Measurements from ENCODE around the gene CDPF1. TPM values are rescaled to one million over a fixed set of nuclear protein-coding genes. Genes with fewer than 3 reads are reported as not detected.
A peak's percentile ranks its signal among the peaks of the same experiment; 100 is the strongest.

The CDPF1 gene
- total RNA-seq, 1 donor from 2014 or later, result 5.7 TPM

GRCh38 chr22:46246178-46246577 lies 3.9 kb downstream of the CDPF1 start:
- no peak overlapping the region for H3K4me3 ChIP-seq (ENCODE audit: insufficient read depth, low read depth, low read length)
- no peak overlapping the region for H3K27ac Mint-ChIP-seq (ENCODE audit: unreplicated experiment)
- no peaks in the 10 kb centered on the region for H3K4me1 Mint-ChIP-seq (ENCODE audit: low read depth, unreplicated experiment)
- H3K9me3 Mint-ChIP-seq (ENCODE audit: unreplicated experiment), result no peaks in the 10 kb centered on the region
- H3K27ac ChIP-seq (ENCODE audit: low read depth, low read length), result no peak overlapping the region
- peaks cover 4% of the 10 kb centered on the region for H3K79me2 ChIP-seq (ENCODE audit: insufficient read depth, low read length)
- peaks cover 9% of the 10 kb centered on the region for H3K4me1 ChIP-seq (ENCODE audit: insufficient read depth, low read length)
- peaks cover 2% of the 10 kb centered on the region for H3K36me3 Mint-ChIP-seq (ENCODE audit: low read depth, unreplicated experiment)
- H3K9me3 ChIP-seq (ENCODE audit: insufficient read depth, low read depth, low read length), result no peaks in the 10 kb centered on the region
- no peaks in the 10 kb centered on the region for H3K27me3 ChIP-seq (ENCODE audit: insufficient read depth, low read length)
- H2AFZ ChIP-seq (ENCODE audit: low read depth, low read length), result no peak overlapping the region
- H3K9ac ChIP-seq (ENCODE audit: low read length), result no peak overlapping the region
- H3K27me3 Mint-ChIP-seq (ENCODE audit: low read depth, unreplicated experiment), result no peaks in the 10 kb centered on the region
- peaks cover 6% of the 10 kb centered on the region for H4K20me1 ChIP-seq (ENCODE audit: insufficient read depth, low read length)
- no peak overlapping the region for H3K4me2 ChIP-seq (ENCODE audit: low read length)
- DNase-seq (ENCODE audit: low read depth) (no peak), FAIRE-seq (no peak)
- no peak overlapping the region for H3K4me3 Mint-ChIP-seq (ENCODE audit: unreplicated experiment)
- TF ChIP-seq CTCF (IDR thresholded peaks at IDR 0.05; ENCODE audit: insufficient read depth, low read depth, low read length) (no peak), EZH2 (IDR thresholded peaks at IDR 0.05; ENCODE audit: insufficient read depth, low read length) (no peak)
- peaks cover 7% of the 10 kb centered on the region for H3K36me3 ChIP-seq (ENCODE audit: insufficient read depth, low read length)

GRCh38 chr22:46245511-46245910 lies 4.6 kb downstream of the CDPF1 start:
- no peak overlapping the region for H3K27ac Mint-ChIP-seq (ENCODE audit: unreplicated experiment)
- no peak overlapping the region for H3K4me3 Mint-ChIP-seq (ENCODE audit: unreplicated experiment)

More at GRCh38 chr22:46245511-46245910, 4.6 kb downstream of the CDPF1 start:
- Histone ChIP-seq H3K9me3 (ENCODE audit: insufficient read depth, low read depth, low read length) (no peaks in the 10 kb centered on the region), H3K27me3 (ENCODE audit: insufficient read depth, low read length) (no peaks in the 10 kb centered on the region), H2AFZ (ENCODE audit: low read depth, low read length) (peak overlapping the region; percentile 18), H4K20me1 (ENCODE audit: insufficient read depth, low read length) (peaks cover 6% of the 10 kb centered on the region), H3K27ac (ENCODE audit: low read depth, low read length) (no peak overlapping the region), H3K9ac (ENCODE audit: low read length) (no peak overlapping the region), H3K79me2 (ENCODE audit: insufficient read depth, low read length) (peaks cover 4% of the 10 kb centered on the region), H3K36me3 (ENCODE audit: insufficient read depth, low read length) (peaks cover 7% of the 10 kb centered on the region), H3K4me3 (ENCODE audit: insufficient read depth, low read depth, low read length) (no peak overlapping the region), H3K4me2 (ENCODE audit: low read length) (no peak overlapping the region), H3K4me1 (ENCODE audit: insufficient read depth, low read length) (peaks cover 3% of the 10 kb centered on the region)
- no peak for TF ChIP-seq CTCF (IDR thresholded peaks at IDR 0.05; ENCODE audit: insufficient read depth, low read depth, low read length)
- TF ChIP-seq EZH2 (IDR thresholded peaks at IDR 0.05; ENCODE audit: insufficient read depth, low read length), result no peak
- Mint-ChIP-seq H3K9me3 (ENCODE audit: unreplicated experiment) (no peaks in the 10 kb centered on the region), H3K4me1 (ENCODE audit: low read depth, unreplicated experiment) (no peaks in the 10 kb centered on the region), H3K27me3 (ENCODE audit: low read depth, unreplicated experiment) (no peaks in the 10 kb centered on the region), H3K36me3 (ENCODE audit: low read depth, unreplicated experiment) (peaks cover 2% of the 10 kb centered on the region)
- no peak for FAIRE-seq
- DNase-seq (ENCODE audit: low read depth), result no peak
